ENCODE data around the gene RTP2. TPM values are rescaled to one million over a fixed set of nuclear protein-coding genes. Genes with fewer than 3 reads are reported as not detected.

RTP2 gene
- total RNA-seq, 4 donors from 2014 or later: not detected

GRCh38 chr3:187721055-187721454 lies 18.7 kb upstream of the RTP2 start:
- H3K27ac ChIP-seq: no peak overlapping the region
- peaks cover 47 to 53% of the 10 kb centered on the region in 2 donors for H3K36me3 ChIP-seq
- 88 to 92% methylated on average over 8 of the region's 8 CpGs for WGBS, 2 donors
- intact Hi-C loops (cut with DNase I): no loop called here
- H3K4me1 ChIP-seq: peaks cover 0 to 8% of the 10 kb centered on the region in 2 donors
- DNase-seq: no peak
- H3K9me3 ChIP-seq: no peaks in the 10 kb centered on the region
- H3K27me3 ChIP-seq: no peaks in the 10 kb centered on the region
- no peak overlapping the region for H3K4me3 ChIP-seq (replicated peaks in 1 of 3)
- TF ChIP-seq POLR2A (IDR thresholded peaks at IDR 0.05) (no peak), CTCF (IDR thresholded peaks at IDR 0.05) (no peak)

GRCh38 chr3:187720337-187720670 lies 17.9 kb upstream of the RTP2 start:
- Histone ChIP-seq H3K4me1 (peaks cover 0 to under 1% of the 10 kb centered on the region in 2 donors), H3K27me3 (no peaks in the 10 kb centered on the region), H3K36me3 (peaks cover 40 to 45% of the 10 kb centered on the region in 2 donors), H3K27ac (no peak overlapping the region), H3K4me3 (replicated peaks in 1 of 3) (no peak overlapping the region), H3K9me3 (no peaks in the 10 kb centered on the region)
- DNase-seq: no peak
- 96% methylated on average over 2 of the region's 2 CpGs for WGBS, 2 donors
- TF ChIP-seq POLR2A (IDR thresholded peaks at IDR 0.05) (no peak), CTCF (IDR thresholded peaks at IDR 0.05) (no peak)
- intact Hi-C loops (cut with DNase I): no loop called here

GRCh38 chr3:187719628-187720336 lies 17.4 kb upstream of the RTP2 start:
- WGBS, 2 donors: 51 to 70% methylated on average over 6 of the region's 6 CpGs
- intact Hi-C loops (cut with DNase I): no loop called here

GRCh38 chr3:187718802-187719201 lies 16.4 kb upstream of the RTP2 start:
- no peaks in the 10 kb centered on the region for H3K9me3 ChIP-seq
- TF ChIP-seq POLR2A (IDR thresholded peaks at IDR 0.05): no peak
- H3K4me1 ChIP-seq: no peaks in the 10 kb centered on the region
- H3K27ac ChIP-seq: no peak overlapping the region
- 92 to 94% methylated on average over 5 of the region's 5 CpGs for WGBS, 2 donors
- no peak for DNase-seq
- intact Hi-C loops (cut with DNase I): no loop called here
- H3K27me3 ChIP-seq: no peaks in the 10 kb centered on the region
- peaks cover 25 to 30% of the 10 kb centered on the region in 2 donors for H3K36me3 ChIP-seq
- H3K4me3 ChIP-seq (replicated peaks in 1 of 3): no peak overlapping the region

More at GRCh38 chr3:187719628-187720336, 17.4 kb upstream of the RTP2 start:
- H3K27me3 ChIP-seq: no peaks in the 10 kb centered on the region
- H3K36me3 ChIP-seq: peaks cover 34 to 40% of the 10 kb centered on the region in 2 donors
- no peaks in the 10 kb centered on the region for H3K9me3 ChIP-seq
- no peaks in the 10 kb centered on the region for H3K4me1 ChIP-seq
- H3K27ac ChIP-seq: no peak overlapping the region
- DNase-seq: peak in 1 of 2 donors; percentile 34
- TF ChIP-seq POLR2A (IDR thresholded peaks at IDR 0.05) (no peak), CTCF (IDR thresholded peaks at IDR 0.05) (no peak)
- no peak overlapping the region for H3K4me3 ChIP-seq (replicated peaks in 1 of 3)

GRCh38 chr3:187717572-187717971 lies 15.2 kb upstream of the RTP2 start:
- intact Hi-C loops (cut with DNase I): no loop called here
- Histone ChIP-seq H3K4me3 (replicated peaks in 1 of 3) (no peak overlapping the region), H3K9me3 (no peaks in the 10 kb centered on the region), H3K4me1 (no peaks in the 10 kb centered on the region), H3K27ac (no peak overlapping the region), H3K36me3 (peaks cover 15 to 18% of the 10 kb centered on the region in 2 donors), H3K27me3 (no peaks in the 10 kb centered on the region)
- no peak for DNase-seq
- TF ChIP-seq CTCF (IDR thresholded peaks at IDR 0.05) (no peak), POLR2A (IDR thresholded peaks at IDR 0.05) (no peak)
- 60 to 68% methylated on average over 1 of the region's 1 CpG for WGBS, 2 donors

All from thyroid gland (tissue), 4 donors.